Measurements from ENCODE around the gene NAALADL2. TPM values are rescaled to one million over a fixed set of nuclear protein-coding genes. Genes with fewer than 3 reads are reported as not detected.

The NAALADL2 gene
- total and polyA plus RNA-seq, 2 of the 13 experiments (the other 11 are each of a cell fraction or from before 2014, with no cell fraction given), result 0.08 TPM; not detected in 1

DNA sequence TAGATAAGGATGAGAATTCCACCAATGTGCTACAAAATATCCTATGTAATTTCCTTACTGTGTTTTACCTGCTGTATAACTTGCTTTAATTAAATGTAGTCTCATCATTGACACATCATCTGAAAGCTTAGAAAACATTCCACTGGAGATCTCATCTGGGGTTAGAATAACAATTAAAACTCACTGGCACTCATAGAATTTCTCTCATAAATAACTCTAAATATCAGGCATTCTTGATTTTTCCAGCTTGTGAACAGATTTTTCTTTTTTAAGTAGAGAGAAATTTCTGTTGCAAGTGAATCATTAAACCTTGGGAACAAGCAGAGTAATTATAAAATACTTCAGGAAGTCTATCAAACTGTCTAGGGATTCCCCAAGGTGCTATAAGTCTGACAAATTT is 843.8 kb downstream of the NAALADL2 start (continued):
- TF ChIP-seq PITX1 (CRISPR knock-in tag; IDR thresholded peaks at IDR 0.05) (no peak), SNAPC2 (CRISPR knock-in tag; IDR thresholded peaks at IDR 0.05) (no peak), ZNF782 (CRISPR knock-in tag; IDR thresholded peaks at IDR 0.05; ENCODE audit: borderline replicate concordance) (no peak), PRPF4 (IDR thresholded peaks at IDR 0.05; ENCODE audit: low read depth, low read length, poor library complexity, severe bottlenecking) (no peak), NCOA5 (CRISPR knock-in tag; IDR thresholded peaks at IDR 0.05) (no peak), MAFG (CRISPR knock-in tag; IDR thresholded peaks at IDR 0.05) (no peak), MYNN (CRISPR knock-in tag; IDR thresholded peaks at IDR 0.05; ENCODE audit: low read depth) (no peak), ZNF562 (CRISPR knock-in tag; IDR thresholded peaks at IDR 0.05; ENCODE audit: borderline replicate concordance) (no peak), RXRB (CRISPR knock-in tag; IDR thresholded peaks at IDR 0.05; ENCODE audit: borderline replicate concordance) (no peak)
- TF ChIP-seq, protein P1, sequence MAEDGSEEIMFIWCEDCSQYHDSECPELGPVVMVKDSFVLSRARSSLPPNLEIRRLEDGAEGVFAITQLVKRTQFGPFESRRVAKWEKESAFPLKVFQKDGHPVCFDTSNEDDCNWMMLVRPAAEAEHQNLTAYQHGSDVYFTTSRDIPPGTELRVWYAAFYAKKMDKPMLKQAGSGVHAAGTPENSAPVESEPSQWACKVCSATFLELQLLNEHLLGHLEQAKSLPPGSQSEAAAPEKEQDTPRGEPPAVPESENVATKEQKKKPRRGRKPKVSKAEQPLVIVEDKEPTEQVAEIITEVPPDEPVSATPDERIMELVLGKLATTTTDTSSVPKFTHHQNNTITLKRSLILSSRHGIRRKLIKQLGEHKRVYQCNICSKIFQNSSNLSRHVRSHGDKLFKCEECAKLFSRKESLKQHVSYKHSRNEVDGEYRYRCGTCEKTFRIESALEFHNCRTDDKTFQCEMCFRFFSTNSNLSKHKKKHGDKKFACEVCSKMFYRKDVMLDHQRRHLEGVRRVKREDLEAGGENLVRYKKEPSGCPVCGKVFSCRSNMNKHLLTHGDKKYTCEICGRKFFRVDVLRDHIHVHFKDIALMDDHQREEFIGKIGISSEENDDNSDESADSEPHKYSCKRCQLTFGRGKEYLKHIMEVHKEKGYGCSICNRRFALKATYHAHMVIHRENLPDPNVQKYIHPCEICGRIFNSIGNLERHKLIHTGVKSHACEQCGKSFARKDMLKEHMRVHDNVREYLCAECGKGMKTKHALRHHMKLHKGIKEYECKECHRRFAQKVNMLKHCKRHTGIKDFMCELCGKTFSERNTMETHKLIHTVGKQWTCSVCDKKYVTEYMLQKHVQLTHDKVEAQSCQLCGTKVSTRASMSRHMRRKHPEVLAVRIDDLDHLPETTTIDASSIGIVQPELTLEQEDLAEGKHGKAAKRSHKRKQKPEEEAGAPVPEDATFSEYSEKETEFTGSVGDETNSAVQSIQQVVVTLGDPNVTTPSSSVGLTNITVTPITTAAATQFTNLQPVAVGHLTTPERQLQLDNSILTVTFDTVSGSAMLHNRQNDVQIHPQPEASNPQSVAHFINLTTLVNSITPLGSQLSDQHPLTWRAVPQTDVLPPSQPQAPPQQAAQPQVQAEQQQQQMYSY (CRISPR knock-in tag; IDR thresholded peaks at IDR 0.05), result no peak
- TF ChIP-seq, protein P2, sequence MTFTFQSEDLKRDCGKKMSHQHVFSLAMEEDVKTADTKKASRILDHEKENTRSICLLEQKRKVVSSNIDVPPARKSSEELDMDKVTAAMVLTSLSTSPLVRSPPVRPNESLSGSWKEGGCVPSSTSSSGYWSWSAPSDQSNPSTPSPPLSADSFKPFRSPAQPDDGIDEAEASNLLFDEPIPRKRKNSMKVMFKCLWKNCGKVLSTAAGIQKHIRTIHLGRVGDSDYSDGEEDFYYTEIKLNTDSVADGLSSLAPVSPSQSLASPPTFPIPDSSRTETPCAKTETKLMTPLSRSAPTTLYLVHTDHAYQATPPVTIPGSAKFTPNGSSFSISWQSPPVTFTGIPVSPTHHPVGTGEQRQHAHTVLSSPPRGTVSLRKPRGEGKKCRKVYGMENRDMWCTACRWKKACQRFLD (CRISPR knock-in tag; IDR thresholded peaks at IDR 0.05; ENCODE audit: borderline replicate concordance), result no peak
- TF ChIP-seq, protein P3, sequence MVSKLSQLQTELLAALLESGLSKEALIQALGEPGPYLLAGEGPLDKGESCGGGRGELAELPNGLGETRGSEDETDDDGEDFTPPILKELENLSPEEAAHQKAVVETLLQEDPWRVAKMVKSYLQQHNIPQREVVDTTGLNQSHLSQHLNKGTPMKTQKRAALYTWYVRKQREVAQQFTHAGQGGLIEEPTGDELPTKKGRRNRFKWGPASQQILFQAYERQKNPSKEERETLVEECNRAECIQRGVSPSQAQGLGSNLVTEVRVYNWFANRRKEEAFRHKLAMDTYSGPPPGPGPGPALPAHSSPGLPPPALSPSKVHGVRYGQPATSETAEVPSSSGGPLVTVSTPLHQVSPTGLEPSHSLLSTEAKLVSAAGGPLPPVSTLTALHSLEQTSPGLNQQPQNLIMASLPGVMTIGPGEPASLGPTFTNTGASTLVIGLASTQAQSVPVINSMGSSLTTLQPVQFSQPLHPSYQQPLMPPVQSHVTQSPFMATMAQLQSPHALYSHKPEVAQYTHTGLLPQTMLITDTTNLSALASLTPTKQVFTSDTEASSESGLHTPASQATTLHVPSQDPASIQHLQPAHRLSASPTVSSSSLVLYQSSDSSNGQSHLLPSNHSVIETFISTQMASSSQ (IDR thresholded peaks at IDR 0.05; ENCODE audit: low read depth), result no peak
- TF ChIP-seq, protein P3 (CRISPR knock-in tag; IDR thresholded peaks at IDR 0.05; ENCODE audit: borderline replicate concordance), result no peak
